Astrocyte (in vitro differentiated cells and primary cell): Measurements from ENCODE around the gene L3MBTL4. TPM values are rescaled to one million over a fixed set of nuclear protein-coding genes. Genes with fewer than 3 reads are reported as not detected.

Experiments used
- DNase-seq: peaks from one replicate; pipeline ENCODE4 v3.0.0-alpha.2; 2010; ENCODE audit warnings: low read depth
- FAIRE-seq: peaks from 2 replicates; lab custom pipeline; 2011; peaks lifted over from hg19 to GRCh38; lab: Jason Lieb, UNC
- H2AFZ ChIP-seq: 2 replicates; pipeline ENCODE4 v1.6.0; 2012; ENCODE audit warnings: low read depth, low read length, inconsistent platforms
- H3K27ac ChIP-seq: 2 replicates; pipeline ENCODE4 v1.5.1; 2011; ENCODE audit warnings: low read depth, low read length, inconsistent platforms
- H3K27me3 ChIP-seq: 2 replicates; pipeline ENCODE4 v1.6.0; 2011; ENCODE audit warnings: low read length, inconsistent platforms; ENCODE audit not compliant: insufficient read depth
- H3K36me3 ChIP-seq: 2 replicates; pipeline ENCODE4 v1.5.1; 2011; ENCODE audit warnings: low read length, inconsistent platforms; ENCODE audit not compliant: insufficient read depth
- H3K4me1 ChIP-seq: 2 replicates; pipeline ENCODE4 v1.5.1; 2011; ENCODE audit warnings: low read length, inconsistent platforms; ENCODE audit not compliant: insufficient read depth
- H3K4me2 ChIP-seq: 2 replicates; pipeline ENCODE4 v1.6.0; 2012; ENCODE audit warnings: low read length, inconsistent platforms
- H3K4me3 ChIP-seq: 2 replicates; pipeline ENCODE4 v1.5.1; 2011; ENCODE audit warnings: low read depth, mild to moderate bottlenecking, low read length, inconsistent platforms; ENCODE audit not compliant: insufficient read depth
- H3K79me2 ChIP-seq: 2 replicates; pipeline ENCODE4 v1.6.0; 2012; ENCODE audit warnings: mild to moderate bottlenecking, low read length, inconsistent platforms; ENCODE audit not compliant: insufficient read depth
- H3K9ac ChIP-seq: 2 replicates; pipeline ENCODE4 v1.6.0; 2012; ENCODE audit warnings: mild to moderate bottlenecking, low read length, inconsistent platforms
- H3K9me3 ChIP-seq: 2 replicates; pipeline ENCODE4 v1.5.1; 2012; ENCODE audit warnings: low read depth, mild to moderate bottlenecking, low read length, inconsistent platforms; ENCODE audit not compliant: insufficient read depth
- H4K20me1 ChIP-seq: 2 replicates; pipeline ENCODE4 v1.6.0; 2012; ENCODE audit warnings: low read length, inconsistent platforms; ENCODE audit not compliant: insufficient read depth
- H3K27ac Mint-ChIP-seq: one replicate; pipeline ENCODE4 v1.8.0; 2021; ENCODE audit warnings: mild to moderate bottlenecking, mixed read lengths; ENCODE audit not compliant: unreplicated experiment
- H3K27me3 Mint-ChIP-seq: one replicate; pipeline ENCODE4 v1.8.0; 2021; ENCODE audit warnings: low read depth, mixed read lengths; ENCODE audit not compliant: unreplicated experiment
- H3K36me3 Mint-ChIP-seq: one replicate; pipeline ENCODE4 v1.8.0; 2021; ENCODE audit warnings: low read depth, mixed read lengths; ENCODE audit not compliant: unreplicated experiment
- H3K4me1 Mint-ChIP-seq: one replicate; pipeline ENCODE4 v1.8.0; 2021; ENCODE audit warnings: low read depth, mixed read lengths; ENCODE audit not compliant: unreplicated experiment
- H3K4me3 Mint-ChIP-seq: one replicate; pipeline ENCODE4 v1.8.0; 2021; ENCODE audit warnings: mild to moderate bottlenecking, moderate library complexity, mixed read lengths; ENCODE audit not compliant: unreplicated experiment
- H3K9me3 Mint-ChIP-seq: one replicate; pipeline ENCODE4 v1.8.0; 2021; ENCODE audit warnings: mild to moderate bottlenecking, mixed read lengths; ENCODE audit not compliant: unreplicated experiment
- EZH2 ChIP-seq: IDR thresholded peaks from 2 replicates; pipeline ENCODE4 v1.6.1; 2012; ENCODE audit warnings: mild to moderate bottlenecking, low read length, inconsistent platforms; ENCODE audit not compliant: insufficient read depth
- total RNA-seq: library from RNA; stranded (reverse); gene quantifications from 2 replicates; pipeline ENCODE4 v1.2.1, GENCODE V29; 2021
- TF ChIP-seq, protein P1 (sequence below): IDR thresholded peaks from 2 replicates; pipeline ENCODE4 v1.5.1; 2011; ENCODE audit warnings: low read depth, mild to moderate bottlenecking, inconsistent platforms, low read length, moderate library complexity; ENCODE audit not compliant: insufficient read depth

L3MBTL4 gene
- total RNA-seq, 1 donor from 2014 or later, result 0.52 TPM

DNA sequence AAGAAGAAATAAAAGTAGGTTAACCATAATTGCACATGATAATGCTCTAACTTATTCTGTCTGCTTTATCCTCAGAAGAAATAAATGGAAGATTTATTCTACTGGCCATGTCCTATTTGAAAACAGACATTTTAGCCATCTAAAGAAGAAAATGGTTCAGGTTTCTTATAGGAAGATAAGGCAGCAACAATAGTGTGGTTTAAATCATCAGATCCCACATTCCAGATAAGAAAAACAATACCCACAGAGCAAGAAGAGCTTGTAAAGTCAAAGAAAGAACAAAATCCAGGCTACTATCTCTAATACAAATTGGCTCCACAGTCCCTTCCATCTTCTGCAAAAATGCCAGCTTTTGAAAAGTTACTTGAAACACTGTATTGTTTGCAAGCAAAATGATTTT, 49.3 kb downstream of the L3MBTL4 start:
- Histone ChIP-seq H3K79me2 (no peaks in the 10 kb centered on the region), H3K27me3 (peaks cover 3% of the 10 kb centered on the region), H3K27ac (no peak overlapping the region), H3K4me1 (no peaks in the 10 kb centered on the region), H2AFZ (no peak overlapping the region), H3K4me3 (no peak overlapping the region), H3K9me3 (no peaks in the 10 kb centered on the region), H3K36me3 (no peaks in the 10 kb centered on the region), H3K9ac (no peak overlapping the region), H4K20me1 (no peaks in the 10 kb centered on the region), H3K4me2 (no peak overlapping the region)
- Mint-ChIP-seq H3K36me3 (no peaks in the 10 kb centered on the region), H3K27me3 (no peaks in the 10 kb centered on the region), H3K4me1 (peaks cover 16% of the 10 kb centered on the region), H3K4me3 (no peak overlapping the region), H3K9me3 (no peaks in the 10 kb centered on the region), H3K27ac (no peak overlapping the region)
- DNase-seq (no peak), FAIRE-seq (no peak)
- TF ChIP-seq EZH2, result no peak
- TF ChIP-seq, protein P1, sequence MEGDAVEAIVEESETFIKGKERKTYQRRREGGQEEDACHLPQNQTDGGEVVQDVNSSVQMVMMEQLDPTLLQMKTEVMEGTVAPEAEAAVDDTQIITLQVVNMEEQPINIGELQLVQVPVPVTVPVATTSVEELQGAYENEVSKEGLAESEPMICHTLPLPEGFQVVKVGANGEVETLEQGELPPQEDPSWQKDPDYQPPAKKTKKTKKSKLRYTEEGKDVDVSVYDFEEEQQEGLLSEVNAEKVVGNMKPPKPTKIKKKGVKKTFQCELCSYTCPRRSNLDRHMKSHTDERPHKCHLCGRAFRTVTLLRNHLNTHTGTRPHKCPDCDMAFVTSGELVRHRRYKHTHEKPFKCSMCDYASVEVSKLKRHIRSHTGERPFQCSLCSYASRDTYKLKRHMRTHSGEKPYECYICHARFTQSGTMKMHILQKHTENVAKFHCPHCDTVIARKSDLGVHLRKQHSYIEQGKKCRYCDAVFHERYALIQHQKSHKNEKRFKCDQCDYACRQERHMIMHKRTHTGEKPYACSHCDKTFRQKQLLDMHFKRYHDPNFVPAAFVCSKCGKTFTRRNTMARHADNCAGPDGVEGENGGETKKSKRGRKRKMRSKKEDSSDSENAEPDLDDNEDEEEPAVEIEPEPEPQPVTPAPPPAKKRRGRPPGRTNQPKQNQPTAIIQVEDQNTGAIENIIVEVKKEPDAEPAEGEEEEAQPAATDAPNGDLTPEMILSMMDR, result no peak

DNA sequence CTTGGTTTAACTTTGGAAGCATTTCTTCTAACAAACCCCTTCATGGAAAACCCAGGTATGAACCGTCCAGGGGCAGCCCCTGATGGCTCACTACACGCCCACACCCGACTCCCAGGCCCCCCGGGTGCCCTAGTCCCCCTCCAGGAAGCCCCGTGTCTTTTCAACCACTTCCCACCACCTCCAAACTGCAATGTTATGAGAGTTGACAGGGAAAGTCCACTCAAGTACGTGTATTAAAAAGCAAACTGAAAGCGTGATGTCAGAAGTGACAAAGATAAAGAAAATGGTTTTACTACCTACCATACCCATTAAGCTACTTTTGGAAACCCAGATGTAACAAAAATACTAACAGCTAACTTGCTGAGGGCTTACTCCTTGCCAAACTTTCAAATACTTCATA, 51.5 kb downstream of the L3MBTL4 start:
- no peaks in the 10 kb centered on the region for H3K36me3 Mint-ChIP-seq
- no peaks in the 10 kb centered on the region for H3K36me3 ChIP-seq
- DNase-seq (no peak), FAIRE-seq (no peak)
- H3K79me2 ChIP-seq, result no peaks in the 10 kb centered on the region
- H3K4me3 ChIP-seq, result no peak overlapping the region
- H3K9ac ChIP-seq, result no peak overlapping the region
- TF ChIP-seq, protein P1, result no peak
- TF ChIP-seq EZH2, result no peak
- H3K27ac Mint-ChIP-seq, result no peak overlapping the region
- no peaks in the 10 kb centered on the region for H3K4me1 ChIP-seq
- H2AFZ ChIP-seq, result no peak overlapping the region
- H3K4me3 Mint-ChIP-seq, result no peak overlapping the region
- peaks cover 14% of the 10 kb centered on the region for H3K4me1 Mint-ChIP-seq
- no peaks in the 10 kb centered on the region for H3K27me3 Mint-ChIP-seq
- no peaks in the 10 kb centered on the region for H3K9me3 ChIP-seq
- peaks cover 3% of the 10 kb centered on the region for H3K27me3 ChIP-seq
- no peaks in the 10 kb centered on the region for H3K9me3 Mint-ChIP-seq
- no peak overlapping the region for H3K27ac ChIP-seq
- H3K4me2 ChIP-seq, result no peak overlapping the region
- H4K20me1 ChIP-seq, result no peaks in the 10 kb centered on the region

DNA sequence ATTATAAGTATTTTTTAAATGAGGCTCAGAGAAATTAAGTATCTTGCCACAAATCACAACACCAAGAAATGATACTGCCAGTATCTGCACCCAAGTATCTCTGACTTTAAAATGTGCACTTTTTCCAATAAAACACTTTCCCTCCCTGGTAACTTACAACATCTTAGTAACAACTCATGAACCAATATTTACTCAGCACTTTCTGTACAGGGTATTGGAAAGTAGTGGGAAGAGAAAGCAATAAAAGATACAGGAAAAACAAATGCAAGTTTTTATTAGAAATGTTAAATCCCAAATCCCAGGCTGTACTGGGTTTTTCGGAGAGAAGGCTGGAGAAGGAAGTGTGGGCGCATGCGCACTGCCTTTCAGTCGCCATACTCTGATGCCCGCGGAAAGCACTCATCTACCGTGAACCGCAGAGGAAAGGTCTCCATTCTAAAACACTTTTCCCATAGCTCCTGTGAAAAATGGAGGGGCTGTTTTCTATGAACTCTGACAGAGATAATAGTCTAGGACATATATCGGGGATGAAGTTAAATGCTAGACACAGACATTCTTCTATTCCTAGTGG, 52.1 kb downstream of the L3MBTL4 start:
- no peak for TF ChIP-seq EZH2
- TF ChIP-seq, protein P1, result no peak
- FAIRE-seq, result no peak
- no peaks in the 10 kb centered on the region for H4K20me1 ChIP-seq
- H3K4me1 ChIP-seq, result no peaks in the 10 kb centered on the region
- H3K36me3 ChIP-seq, result no peaks in the 10 kb centered on the region
- DNase-seq, result no peak
- no peak overlapping the region for H3K4me3 ChIP-seq
- H3K27ac ChIP-seq, result no peak overlapping the region
- no peak overlapping the region for H2AFZ ChIP-seq
- Mint-ChIP-seq H3K4me1 (peaks cover 9% of the 10 kb centered on the region), H3K36me3 (no peaks in the 10 kb centered on the region), H3K4me3 (no peak overlapping the region), H3K27me3 (no peaks in the 10 kb centered on the region), H3K9me3 (no peaks in the 10 kb centered on the region), H3K27ac (no peak overlapping the region)
- H3K4me2 ChIP-seq, result no peak overlapping the region
- H3K79me2 ChIP-seq, result no peaks in the 10 kb centered on the region
- no peaks in the 10 kb centered on the region for H3K9me3 ChIP-seq
- no peak overlapping the region for H3K9ac ChIP-seq
- H3K27me3 ChIP-seq, result peaks cover 3% of the 10 kb centered on the region
